ENCODE results near the gene SPI1. TPM values are rescaled to one million over a fixed set of nuclear protein-coding genes. Genes with fewer than 3 reads are reported as not detected.
A peak's percentile ranks its signal among the peaks of the same experiment; 100 is the strongest.

The SPI1 gene
- total RNA-seq, 3 donors from 2014 or later: 12.5 to 34.9 (median 15.2) TPM

DNA sequence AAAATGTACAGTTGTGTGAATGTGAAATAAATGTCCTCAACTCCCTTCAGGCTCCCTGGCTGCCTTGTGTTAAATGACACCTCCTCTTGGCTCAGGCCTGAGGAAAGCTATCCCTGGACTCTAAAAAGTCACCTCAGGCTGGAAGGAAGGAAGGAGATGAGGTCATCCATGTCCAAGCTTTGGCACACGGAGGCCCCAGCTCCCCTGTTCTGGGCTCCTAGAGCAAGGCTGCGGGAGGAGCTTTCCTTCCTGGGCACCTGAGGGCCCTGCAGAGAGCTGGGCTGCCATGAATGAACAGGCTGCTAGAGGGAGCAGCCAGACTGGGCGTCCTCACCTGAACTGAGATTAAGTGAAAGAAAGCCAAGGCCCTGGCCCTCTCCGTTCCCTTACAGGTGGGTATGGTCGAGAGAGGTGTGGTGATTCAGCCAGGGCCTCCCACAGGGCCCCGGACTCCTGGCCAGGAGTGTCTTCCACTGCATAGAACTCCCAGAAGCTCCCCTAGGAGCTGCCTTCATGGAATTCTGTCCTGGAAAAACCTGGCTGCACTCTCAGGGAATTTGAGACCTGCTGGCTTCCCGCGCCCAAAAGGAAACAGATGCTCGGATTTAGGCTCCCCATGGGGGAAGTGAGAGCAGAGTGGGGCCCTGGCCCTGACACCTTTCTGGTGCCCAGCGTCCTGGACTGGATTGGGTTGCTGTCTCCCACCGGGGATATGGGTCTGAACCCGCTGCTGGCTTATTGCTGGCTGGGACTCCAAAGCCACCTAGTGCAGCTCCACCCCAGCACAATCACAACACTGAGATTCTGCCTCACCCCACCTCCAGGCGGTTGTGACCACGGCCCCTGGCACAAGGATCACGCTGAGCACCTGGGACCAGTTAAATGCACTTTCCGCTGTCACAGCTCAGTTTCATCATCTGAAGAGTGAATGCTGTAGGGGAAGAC lies 48.1 kb downstream of the SPI1 start:
- Histone ChIP-seq H3K36me3 (no peaks in the 10 kb centered on the region), H3K4me1 (no peaks in the 10 kb centered on the region), H3K27ac (peak overlapping the region; percentile 54 to 66), H3K4me3 (no peak overlapping the region), H3K27me3 (no peaks in the 10 kb centered on the region), H3K9me3 (no peaks in the 10 kb centered on the region)
- DNase-seq (ENCODE audit: low spot score in 2 of 2): peak in 1 of 2 donors; percentile 46
- TF ChIP-seq, protein P1, sequence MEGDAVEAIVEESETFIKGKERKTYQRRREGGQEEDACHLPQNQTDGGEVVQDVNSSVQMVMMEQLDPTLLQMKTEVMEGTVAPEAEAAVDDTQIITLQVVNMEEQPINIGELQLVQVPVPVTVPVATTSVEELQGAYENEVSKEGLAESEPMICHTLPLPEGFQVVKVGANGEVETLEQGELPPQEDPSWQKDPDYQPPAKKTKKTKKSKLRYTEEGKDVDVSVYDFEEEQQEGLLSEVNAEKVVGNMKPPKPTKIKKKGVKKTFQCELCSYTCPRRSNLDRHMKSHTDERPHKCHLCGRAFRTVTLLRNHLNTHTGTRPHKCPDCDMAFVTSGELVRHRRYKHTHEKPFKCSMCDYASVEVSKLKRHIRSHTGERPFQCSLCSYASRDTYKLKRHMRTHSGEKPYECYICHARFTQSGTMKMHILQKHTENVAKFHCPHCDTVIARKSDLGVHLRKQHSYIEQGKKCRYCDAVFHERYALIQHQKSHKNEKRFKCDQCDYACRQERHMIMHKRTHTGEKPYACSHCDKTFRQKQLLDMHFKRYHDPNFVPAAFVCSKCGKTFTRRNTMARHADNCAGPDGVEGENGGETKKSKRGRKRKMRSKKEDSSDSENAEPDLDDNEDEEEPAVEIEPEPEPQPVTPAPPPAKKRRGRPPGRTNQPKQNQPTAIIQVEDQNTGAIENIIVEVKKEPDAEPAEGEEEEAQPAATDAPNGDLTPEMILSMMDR (IDR thresholded peaks at IDR 0.05): no peak
- TF ChIP-seq POLR2A (IDR thresholded peaks at IDR 0.05): no peak
- no peak for TF ChIP-seq POLR2AphosphoS5 (IDR thresholded peaks at IDR 0.05)
- intact Hi-C loops (cut with DNase I; ENCODE audit: low total_unique reads): no loop called here

DNA sequence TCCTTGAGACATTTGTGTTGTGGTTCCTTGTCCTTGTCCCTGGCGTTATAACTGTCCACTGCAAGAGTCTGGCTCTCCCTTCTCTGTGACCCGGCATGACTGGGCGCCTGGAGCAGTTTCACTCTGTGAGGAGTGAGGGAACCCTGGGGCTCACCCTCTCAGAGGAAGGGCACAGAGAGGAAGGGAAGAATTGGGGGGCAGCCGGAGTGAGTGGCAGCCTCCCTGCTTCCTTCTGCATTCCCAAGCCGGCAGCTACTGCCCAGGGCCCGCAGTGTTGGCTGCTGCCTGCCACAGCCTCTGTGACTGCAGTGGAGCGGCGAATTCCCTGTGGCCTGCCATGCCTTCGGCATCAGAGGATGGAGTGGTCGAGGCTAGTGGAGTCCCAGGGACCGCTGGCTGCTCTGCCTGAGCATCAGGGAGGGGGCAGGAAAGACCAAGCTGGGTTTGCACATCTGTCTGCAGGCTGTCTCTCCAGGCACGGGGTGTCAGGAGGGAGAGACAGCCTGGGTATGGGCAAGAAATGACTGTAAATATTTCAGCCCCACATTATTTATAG lies 48.8 kb downstream of the SPI1 start:
- no peaks in the 10 kb centered on the region for H3K4me1 ChIP-seq
- H3K9me3 ChIP-seq: no peaks in the 10 kb centered on the region
- no peaks in the 10 kb centered on the region for H3K36me3 ChIP-seq
- peak overlapping the region in 1 of 2 donors; percentile 54 for H3K27ac ChIP-seq
- no peak for DNase-seq (ENCODE audit: low spot score in 2 of 2)
- H3K27me3 ChIP-seq: no peaks in the 10 kb centered on the region
- H3K4me3 ChIP-seq: no peak overlapping the region
- TF ChIP-seq POLR2AphosphoS5 (IDR thresholded peaks at IDR 0.05) (no peak), POLR2A (IDR thresholded peaks at IDR 0.05) (no peak)
- TF ChIP-seq, protein P1 (IDR thresholded peaks at IDR 0.05): no peak
- intact Hi-C loops (cut with DNase I; ENCODE audit: low total_unique reads): no loop called here

DNA sequence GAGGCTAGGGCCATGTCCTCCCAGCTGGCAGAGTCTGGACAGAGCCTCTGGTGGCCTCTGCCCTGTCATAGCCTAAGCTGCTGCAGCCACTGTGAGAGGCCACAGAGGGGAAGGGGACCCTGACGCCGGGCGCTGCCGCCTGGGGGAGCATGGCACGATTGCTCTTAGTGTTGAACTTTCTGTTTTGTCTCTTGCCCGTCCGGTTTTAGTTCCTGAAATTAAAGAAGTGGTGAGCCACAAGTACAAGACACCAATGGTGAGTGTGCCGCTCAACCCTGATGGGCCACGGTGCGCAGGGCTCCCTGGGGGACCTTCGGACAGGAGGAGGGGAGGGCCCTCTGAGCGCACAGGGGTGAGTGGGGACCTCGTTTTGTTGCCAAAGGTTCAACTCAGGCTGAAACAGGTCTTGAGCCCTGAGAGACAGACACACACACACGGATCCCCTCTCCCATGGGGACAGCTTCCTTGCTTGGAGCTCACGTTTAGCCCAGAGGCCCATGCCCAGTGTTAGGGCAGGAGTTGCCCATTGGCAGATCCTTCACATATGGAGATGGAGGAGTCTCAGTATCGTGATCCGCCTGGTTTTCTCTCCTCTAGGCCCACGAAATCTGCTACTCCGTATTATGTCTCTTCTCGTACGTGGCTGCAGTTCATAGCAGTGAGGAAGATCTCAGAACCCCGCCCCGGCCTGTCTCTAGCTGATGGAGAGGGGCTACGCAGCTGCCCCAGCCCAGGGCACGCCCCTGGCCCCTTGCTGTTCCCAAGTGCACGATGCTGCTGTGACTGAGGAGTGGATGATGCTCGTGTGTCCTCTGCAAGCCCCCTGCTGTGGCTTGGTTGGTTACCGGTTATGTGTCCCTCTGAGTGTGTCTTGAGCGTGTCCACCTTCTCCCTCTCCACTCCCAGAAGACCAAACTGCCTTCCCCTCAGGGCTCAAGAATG lies 49.6 kb downstream of the SPI1 start:
- no peak for DNase-seq (ENCODE audit: low spot score in 2 of 2)
- H3K27ac ChIP-seq: peak overlapping the region; percentile 38 to 54
- H3K27me3 ChIP-seq: no peaks in the 10 kb centered on the region
- H3K9me3 ChIP-seq: no peaks in the 10 kb centered on the region
- intact Hi-C loops (cut with DNase I; ENCODE audit: low total_unique reads): no loop called here
- TF ChIP-seq POLR2A (IDR thresholded peaks at IDR 0.05) (no peak), POLR2AphosphoS5 (IDR thresholded peaks at IDR 0.05) (no peak)
- TF ChIP-seq, protein P1 (IDR thresholded peaks at IDR 0.05): no peak
- no peak overlapping the region for H3K4me3 ChIP-seq
- no peaks in the 10 kb centered on the region for H3K36me3 ChIP-seq
- H3K4me1 ChIP-seq: no peaks in the 10 kb centered on the region

DNA sequence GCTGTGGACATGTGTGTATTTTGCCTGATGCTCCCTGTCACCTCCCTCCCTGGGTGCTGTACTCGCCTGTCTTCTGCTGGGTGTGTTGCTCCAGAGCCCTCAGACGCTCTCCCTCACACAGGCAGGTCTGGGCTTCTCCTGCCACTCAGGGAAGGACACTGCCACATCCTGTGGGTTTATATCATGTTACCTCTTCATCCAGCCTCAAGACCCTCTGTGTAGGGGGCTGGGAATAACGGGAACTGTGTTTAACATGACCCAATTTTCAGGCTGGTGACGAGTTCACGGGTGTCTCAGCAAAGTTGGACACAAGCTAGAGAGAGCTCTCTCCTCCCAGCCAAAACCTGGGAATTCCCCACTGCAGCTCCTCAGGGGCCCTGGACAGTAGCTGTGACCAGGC lies 50.4 kb downstream of the SPI1 start:
- no peaks in the 10 kb centered on the region for H3K36me3 ChIP-seq
- intact Hi-C loops (cut with DNase I; ENCODE audit: low total_unique reads): no loop called here

More for the DNA sequence above, 50.4 kb downstream of the SPI1 start:
- Histone ChIP-seq H3K9me3 (no peaks in the 10 kb centered on the region), H3K27me3 (no peaks in the 10 kb centered on the region), H3K4me3 (no peak overlapping the region), H3K4me1 (no peaks in the 10 kb centered on the region), H3K27ac (no peak overlapping the region)
- no peak for DNase-seq (ENCODE audit: low spot score in 2 of 2)
- no peak for TF ChIP-seq POLR2A (IDR thresholded peaks at IDR 0.05)
- TF ChIP-seq POLR2AphosphoS5 (IDR thresholded peaks at IDR 0.05): no peak
- TF ChIP-seq, protein P1 (IDR thresholded peaks at IDR 0.05): no peak

All from breast epithelium (tissue), 4 donors.